HG02852 (cell line): ENCODE data around the gene TECPR2.

ENCODE experiments used
- ATAC-seq: cut with Tn5 transposase; IDR thresholded peaks from one replicate; pipeline ENCODE4 v1.9.1; 2021; ENCODE audit warnings: mild to moderate bottlenecking, moderate library complexity; ENCODE audit not compliant: unreplicated experiment

TECPR2 gene

GRCh38 chr14:102495491-102496330 lies 133.0 kb downstream of the TECPR2 start:
- ATAC-seq: no peak

- no peak for ATAC-seq
Measured at GRCh38 chr14:102496331-102496691, 133.6 kb downstream of the TECPR2 start.

GRCh38 chr14:102496958-102497744 lies 134.4 kb downstream of the TECPR2 start:
- no peak for ATAC-seq

- ATAC-seq: no peak
Measured at GRCh38 chr14:102497998-102498677, 135.4 kb downstream of the TECPR2 start.

- no peak for ATAC-seq
Measured at GRCh38 chr14:102498678-102499265, 136.0 kb downstream of the TECPR2 start.

- ATAC-seq: no peak
Measured at GRCh38 chr14:102499401-102500157, 136.8 kb downstream of the TECPR2 start.

GRCh38 chr14:102500158-102500662 lies 137.5 kb downstream of the TECPR2 start:
- no peak for ATAC-seq

- ATAC-seq: no peak
Measured at GRCh38 chr14:102500713-102501112, 138.0 kb downstream of the TECPR2 start.

GRCh38 chr14:102501751-102502315 lies 139.1 kb downstream of the TECPR2 start:
- ATAC-seq: no peak

- ATAC-seq: no peak
Measured at GRCh38 chr14:102502571-102502970, 139.8 kb downstream of the TECPR2 start.

GRCh38 chr14:102503641-102504327 lies 141.0 kb downstream of the TECPR2 start:
- no peak for ATAC-seq

- ATAC-seq: no peak
Measured at GRCh38 chr14:102504328-102504999, 141.7 kb downstream of the TECPR2 start.

GRCh38 chr14:102505000-102505619 lies 142.4 kb downstream of the TECPR2 start:
- no peak for ATAC-seq

GRCh38 chr14:102505775-102506625 lies 143.3 kb downstream of the TECPR2 start:
- no peak for ATAC-seq

- ATAC-seq: no peak
Measured at GRCh38 chr14:102506626-102506925, 143.8 kb downstream of the TECPR2 start.

- ATAC-seq: no peak
Measured at GRCh38 chr14:102507081-102507856, 144.5 kb downstream of the TECPR2 start.

- ATAC-seq: no peak
Measured at GRCh38 chr14:102507857-102508312, 145.1 kb downstream of the TECPR2 start.
